Skeletal muscle tissue (tissue), 4 donors: ENCODE results near the gene LTBP1. TPM values are rescaled to one million over a fixed set of nuclear protein-coding genes. Genes with fewer than 3 reads are reported as not detected.

Source experiments
- H3K27ac ChIP-seq: one replicate; pipeline ENCODE4 v1.7.0; 2013; ENCODE audit warnings: mild to moderate bottlenecking, low read depth, low read length, inconsistent platforms
- H3K27me3 ChIP-seq, 3 donors: one replicate each; pipeline ENCODE4 v1.7.0; 2013; ENCODE audit warnings: low read length in 3 of 3; ENCODE audit not compliant: control insufficient read depth in 3 of 3, insufficient read depth in 3 of 3
- H3K36me3 ChIP-seq, 3 donors: one replicate each; pipeline ENCODE4 v1.7.0; 2013; ENCODE audit warnings: low read length in 3 of 3; ENCODE audit not compliant: control insufficient read depth in 3 of 3, insufficient read depth in 3 of 3
- H3K4me1 ChIP-seq, 3 donors: one replicate each; pipeline ENCODE4 v1.7.0; 2013; ENCODE audit warnings: low read length in 3 of 3, mild to moderate bottlenecking in 3 of 3; ENCODE audit not compliant: control insufficient read depth in 3 of 3, insufficient read depth in 3 of 3
- H3K4me3 ChIP-seq, 3 donors: one replicate each; pipeline ENCODE4 v1.7.0; 2013; ENCODE audit warnings: low read length in 3 of 3
- H3K9ac ChIP-seq, 3 donors: one replicate each; pipeline ENCODE4 v1.7.0; 2013; ENCODE audit warnings: low read length in 3 of 3, mild to moderate bottlenecking in 3 of 3, moderate library complexity in 2 of 3, low read depth in 1 of 3
- H3K9me3 ChIP-seq, 3 donors: one replicate each; pipeline ENCODE4 v1.7.0; 2013; ENCODE audit warnings: low read length in 3 of 3; ENCODE audit not compliant: control insufficient read depth in 3 of 3
- total RNA-seq: library from RNA; depleted of rRNA; stranded (reverse); fragments of >200 nt; gene quantifications from one replicate; pipeline ENCODE4 v1.2.3, GENCODE V29; 2014
- donor health status: Osteomylitis.

Gene LTBP1
- total RNA-seq, 1 donor from 2014 or later, result 78.8 TPM

DNA sequence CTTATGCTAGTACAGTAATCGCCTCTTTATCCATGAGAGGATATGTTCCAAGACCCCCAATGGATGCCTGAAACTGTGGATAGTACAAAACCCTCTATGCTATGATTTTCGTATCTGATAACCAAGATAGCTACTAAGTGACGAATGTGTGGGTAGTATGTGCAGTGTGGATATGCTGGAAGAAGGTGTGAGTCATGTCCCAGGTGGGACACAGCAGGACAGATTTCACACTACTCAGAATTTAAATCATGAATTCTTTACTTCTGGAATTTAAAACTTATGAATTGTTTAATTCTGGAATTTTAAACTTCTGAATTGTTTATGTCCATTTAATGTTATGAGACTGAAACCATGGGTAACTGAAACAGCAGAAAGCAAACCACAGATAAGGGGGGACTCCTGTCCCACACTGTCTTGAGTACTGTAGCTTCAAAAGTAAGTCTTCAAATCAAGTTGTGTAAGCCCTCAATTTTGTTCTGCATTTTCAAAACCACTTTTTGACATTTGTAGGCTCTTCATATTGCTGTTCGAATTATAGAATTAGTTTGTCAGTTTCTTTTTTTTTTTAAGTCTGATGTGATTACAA lies 116.0 kb downstream of the LTBP1 start:
- H3K9ac ChIP-seq, result no peak overlapping the region
- H3K4me1 ChIP-seq, result peaks cover 5 to 10% (median 7%) of the 10 kb centered on the region in 3 donors
- H3K27ac ChIP-seq, result no peak overlapping the region
- no peak overlapping the region for H3K4me3 ChIP-seq
- H3K36me3 ChIP-seq, result no peaks in the 10 kb centered on the region
- H3K27me3 ChIP-seq, result no peaks in the 10 kb centered on the region
- H3K9me3 ChIP-seq, result peaks cover 0 to 2% (median 0%) of the 10 kb centered on the region in 3 donors

GRCh38 chr2:33064349-33064801 lies 117.6 kb downstream of the LTBP1 start:
- Histone ChIP-seq H3K9me3 (peaks cover 0 to 2% (median 0%) of the 10 kb centered on the region in 3 donors), H3K27me3 (no peaks in the 10 kb centered on the region), H3K4me1 (peaks cover 1 to 6% (median 3%) of the 10 kb centered on the region in 3 donors), H3K27ac (no peak overlapping the region), H3K4me3 (no peak overlapping the region), H3K9ac (no peak overlapping the region), H3K36me3 (no peaks in the 10 kb centered on the region)

DNA sequence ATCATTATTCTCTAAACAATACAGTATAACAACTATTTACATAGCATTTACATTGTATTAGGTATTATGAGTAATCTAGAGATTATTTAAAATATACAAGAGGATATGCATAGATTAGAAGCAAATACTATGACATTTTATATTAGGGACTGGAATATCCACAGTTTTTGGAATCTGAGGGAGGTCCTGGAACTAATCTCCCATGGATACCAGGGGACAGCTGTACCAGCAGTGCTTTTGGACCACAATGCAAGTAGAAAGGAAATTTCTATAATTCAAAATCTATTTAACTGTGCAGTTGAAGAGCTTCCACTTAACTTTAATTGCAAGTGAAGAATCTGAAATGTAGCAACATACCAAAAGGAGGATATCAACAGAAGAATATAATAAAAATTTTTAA lies 120.8 kb downstream of the LTBP1 start:
- peaks cover 3 to 18% (median 17%) of the 10 kb centered on the region in 3 donors for H3K4me1 ChIP-seq
- no peak overlapping the region for H3K27ac ChIP-seq

GRCh38 chr2:33068261-33068660 lies 121.5 kb downstream of the LTBP1 start:
- H3K4me3 ChIP-seq, result no peak overlapping the region
- peaks cover 0 to 2% (median 0%) of the 10 kb centered on the region in 3 donors for H3K9me3 ChIP-seq
- peaks cover 3 to 18% (median 17%) of the 10 kb centered on the region in 3 donors for H3K4me1 ChIP-seq
- no peak overlapping the region for H3K9ac ChIP-seq
- H3K27ac ChIP-seq, result no peak overlapping the region
- H3K27me3 ChIP-seq, result no peaks in the 10 kb centered on the region
- no peaks in the 10 kb centered on the region for H3K36me3 ChIP-seq

More for the DNA sequence above, 120.8 kb downstream of the LTBP1 start:
- no peak overlapping the region for H3K9ac ChIP-seq
- peaks cover 0 to 2% (median 0%) of the 10 kb centered on the region in 3 donors for H3K9me3 ChIP-seq
- no peaks in the 10 kb centered on the region for H3K36me3 ChIP-seq
- no peak overlapping the region for H3K4me3 ChIP-seq
- no peaks in the 10 kb centered on the region for H3K27me3 ChIP-seq

GRCh38 chr2:33069894-33070651 lies 123.3 kb downstream of the LTBP1 start:
- Histone ChIP-seq H3K27me3 (no peaks in the 10 kb centered on the region), H3K9ac (peak overlapping the region in 2 of 3 donors; percentile 12 to 19), H3K36me3 (no peaks in the 10 kb centered on the region), H3K4me3 (peak overlapping the region in 1 of 3 donors; percentile 15), H3K4me1 (peaks cover 3 to 18% (median 17%) of the 10 kb centered on the region in 3 donors), H3K9me3 (no peaks in the 10 kb centered on the region), H3K27ac (peak overlapping the region; percentile 68)

DNA sequence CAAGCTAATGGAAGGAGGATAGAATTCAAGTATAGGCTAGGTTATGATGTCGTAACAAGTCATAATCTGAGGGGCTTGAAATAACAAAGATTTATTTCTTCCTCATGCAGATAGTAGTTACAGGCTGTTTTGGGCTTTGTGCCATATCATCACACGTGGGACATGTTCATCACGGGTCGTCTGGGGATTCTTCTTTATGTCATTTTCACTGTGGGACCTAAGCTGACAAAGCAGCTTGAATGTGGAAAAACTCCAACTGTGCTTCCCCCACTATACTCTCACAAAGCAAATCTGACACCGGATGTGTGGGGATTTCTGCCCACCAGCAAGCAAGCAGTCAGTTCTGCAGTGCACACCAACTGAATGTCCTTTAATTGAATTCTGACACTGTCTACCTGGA lies 124.8 kb downstream of the LTBP1 start:
- H3K9ac ChIP-seq, result no peak overlapping the region
- H3K27me3 ChIP-seq, result no peaks in the 10 kb centered on the region
- H3K27ac ChIP-seq, result no peak overlapping the region
- H3K4me1 ChIP-seq, result peaks cover 3 to 18% (median 17%) of the 10 kb centered on the region in 3 donors
- no peaks in the 10 kb centered on the region for H3K36me3 ChIP-seq
- H3K4me3 ChIP-seq, result no peak overlapping the region
- no peaks in the 10 kb centered on the region for H3K9me3 ChIP-seq

GRCh38 chr2:33072614-33073013 lies 125.9 kb downstream of the LTBP1 start:
- Histone ChIP-seq H3K4me3 (no peak overlapping the region), H3K27me3 (no peaks in the 10 kb centered on the region), H3K9me3 (no peaks in the 10 kb centered on the region), H3K9ac (no peak overlapping the region), H3K4me1 (peaks cover 3 to 18% (median 17%) of the 10 kb centered on the region in 3 donors), H3K36me3 (no peaks in the 10 kb centered on the region), H3K27ac (no peak overlapping the region)

DNA sequence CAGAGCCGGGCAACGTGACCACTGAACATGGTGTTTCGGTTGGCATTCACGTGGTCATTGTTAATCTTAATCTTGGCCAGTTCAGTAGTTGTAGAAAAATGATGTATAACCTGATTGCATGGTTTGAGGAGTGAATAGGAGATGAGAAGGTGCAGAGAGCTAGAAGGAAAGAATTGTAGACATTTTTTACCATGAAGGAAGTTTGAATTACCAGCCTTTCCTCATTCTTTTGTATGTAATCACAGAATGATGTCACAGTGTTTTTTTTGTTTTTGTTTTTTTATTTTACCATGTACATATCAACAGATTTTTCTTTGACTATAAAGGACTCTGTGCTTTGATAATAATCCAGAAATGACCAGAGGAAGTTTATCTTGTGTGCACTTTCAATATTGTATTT lies 126.3 kb downstream of the LTBP1 start:
- Histone ChIP-seq H3K27me3 (no peaks in the 10 kb centered on the region), H3K9ac (no peak overlapping the region), H3K4me1 (peaks cover 3 to 18% (median 17%) of the 10 kb centered on the region in 3 donors), H3K36me3 (no peaks in the 10 kb centered on the region), H3K9me3 (no peaks in the 10 kb centered on the region), H3K4me3 (no peak overlapping the region), H3K27ac (no peak overlapping the region)

DNA sequence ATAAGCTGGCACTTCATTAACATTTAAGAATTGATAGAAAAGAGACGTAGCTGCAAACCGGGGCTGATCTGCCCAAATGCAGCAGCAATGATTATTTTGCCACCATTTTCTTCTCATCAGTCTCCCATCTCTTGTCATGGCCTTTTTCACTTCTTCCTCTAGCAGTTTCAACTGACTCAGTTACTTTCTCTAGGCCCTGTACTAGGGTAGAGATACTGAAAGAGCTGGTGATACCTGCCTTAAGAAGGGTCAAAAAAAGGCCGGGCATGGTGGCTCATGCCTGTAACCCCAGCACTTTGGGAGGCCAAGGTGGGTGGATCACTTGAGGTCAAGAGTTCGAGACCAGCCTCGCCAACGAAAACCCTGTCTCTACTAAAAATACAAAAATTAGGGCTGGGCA lies 127.4 kb downstream of the LTBP1 start:
- H3K36me3 ChIP-seq, result no peaks in the 10 kb centered on the region
- H3K27ac ChIP-seq, result no peak overlapping the region
- no peak overlapping the region for H3K9ac ChIP-seq
- H3K4me1 ChIP-seq, result peaks cover 3 to 17% (median 16%) of the 10 kb centered on the region in 3 donors
- H3K9me3 ChIP-seq, result no peaks in the 10 kb centered on the region
- no peak overlapping the region for H3K4me3 ChIP-seq
- H3K27me3 ChIP-seq, result no peaks in the 10 kb centered on the region

- Histone ChIP-seq H3K4me3 (no peak overlapping the region), H3K9me3 (no peaks in the 10 kb centered on the region), H3K4me1 (no peaks in the 10 kb centered on the region), H3K36me3 (no peaks in the 10 kb centered on the region), H3K27me3 (no peaks in the 10 kb centered on the region), H3K27ac (no peak overlapping the region), H3K9ac (no peak overlapping the region)
These were observed 130.6 kb downstream of the LTBP1 start for GRCh38 chr2:33077311-33077710.
